ENCODE data around the gene TMEM130.
"Not testable (repeated sequence)": the region's sequence is repeated elsewhere in the genome, so short reads cannot be mapped to it uniquely, and the experiment has no call there.

Gene TMEM130

DNA sequence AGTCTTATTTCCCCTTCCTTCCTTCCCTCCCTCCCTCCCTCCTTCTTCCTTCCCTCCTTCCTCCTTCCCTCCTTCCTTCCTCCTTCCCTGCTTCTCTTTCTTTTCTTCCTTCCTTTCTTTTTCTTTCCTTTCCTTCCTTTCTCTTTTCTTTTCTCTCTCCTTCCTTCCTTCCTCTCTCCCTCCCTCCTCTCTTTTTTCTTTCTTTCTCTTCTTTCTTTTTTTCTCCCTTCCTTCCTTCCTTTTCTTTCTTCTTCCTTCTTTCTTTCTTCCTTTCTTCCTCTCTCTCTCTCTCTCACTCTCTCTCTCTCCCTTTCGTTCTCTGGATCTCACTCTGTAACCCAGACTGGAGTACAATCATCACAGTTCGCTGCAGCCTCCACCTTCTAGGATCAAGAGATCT is 6.2 kb downstream of the TMEM130 start:
- TF ChIP-seq, protein P1, sequence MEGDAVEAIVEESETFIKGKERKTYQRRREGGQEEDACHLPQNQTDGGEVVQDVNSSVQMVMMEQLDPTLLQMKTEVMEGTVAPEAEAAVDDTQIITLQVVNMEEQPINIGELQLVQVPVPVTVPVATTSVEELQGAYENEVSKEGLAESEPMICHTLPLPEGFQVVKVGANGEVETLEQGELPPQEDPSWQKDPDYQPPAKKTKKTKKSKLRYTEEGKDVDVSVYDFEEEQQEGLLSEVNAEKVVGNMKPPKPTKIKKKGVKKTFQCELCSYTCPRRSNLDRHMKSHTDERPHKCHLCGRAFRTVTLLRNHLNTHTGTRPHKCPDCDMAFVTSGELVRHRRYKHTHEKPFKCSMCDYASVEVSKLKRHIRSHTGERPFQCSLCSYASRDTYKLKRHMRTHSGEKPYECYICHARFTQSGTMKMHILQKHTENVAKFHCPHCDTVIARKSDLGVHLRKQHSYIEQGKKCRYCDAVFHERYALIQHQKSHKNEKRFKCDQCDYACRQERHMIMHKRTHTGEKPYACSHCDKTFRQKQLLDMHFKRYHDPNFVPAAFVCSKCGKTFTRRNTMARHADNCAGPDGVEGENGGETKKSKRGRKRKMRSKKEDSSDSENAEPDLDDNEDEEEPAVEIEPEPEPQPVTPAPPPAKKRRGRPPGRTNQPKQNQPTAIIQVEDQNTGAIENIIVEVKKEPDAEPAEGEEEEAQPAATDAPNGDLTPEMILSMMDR (IDR thresholded peaks at IDR 0.05; ENCODE audit: low read depth, low read length), result no peak
- H3K4me3 ChIP-seq (ENCODE audit: low read depth, low read length), result no peak overlapping the region

GRCh38 chr7:98862716-98863420 is 6.9 kb downstream of the TMEM130 start:
- TF ChIP-seq, protein P1 (IDR thresholded peaks at IDR 0.05; ENCODE audit: low read depth, low read length), result no peak
- no peak overlapping the region for H3K4me3 ChIP-seq (ENCODE audit: low read depth, low read length)

GRCh38 chr7:98862203-98862602 is 7.6 kb downstream of the TMEM130 start:
- H3K4me3 ChIP-seq (ENCODE audit: low read depth, low read length), result no peak overlapping the region
- TF ChIP-seq, protein P1 (IDR thresholded peaks at IDR 0.05; ENCODE audit: low read depth, low read length), result no peak

DNA sequence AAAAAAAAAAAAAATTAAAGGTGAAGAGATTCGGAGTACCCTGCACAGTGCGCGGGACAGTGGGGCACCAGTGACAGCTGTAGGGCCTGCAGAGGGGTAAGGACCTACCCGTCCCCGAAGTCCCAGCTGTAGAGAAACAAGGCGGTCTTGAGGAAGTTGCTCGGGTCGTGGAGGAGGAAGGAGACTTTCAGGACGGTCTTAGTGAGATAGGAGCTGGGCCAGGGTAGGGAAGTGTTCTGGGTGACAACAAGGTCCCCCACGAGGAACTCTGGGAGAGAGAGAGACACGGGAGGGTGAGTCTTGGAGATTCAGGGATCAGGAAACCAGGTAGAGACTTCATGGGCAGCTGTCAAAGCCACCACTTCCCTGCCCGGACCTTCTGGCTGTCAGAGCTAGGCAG is 9.7 kb downstream of the TMEM130 start:
- no peak overlapping the region for H3K4me3 ChIP-seq (ENCODE audit: low read depth, low read length)
- TF ChIP-seq, protein P1 (IDR thresholded peaks at IDR 0.05; ENCODE audit: low read depth, low read length), result no peak

GRCh38 chr7:98855610-98856422 is 14.0 kb downstream of the TMEM130 start:
- TF ChIP-seq, protein P1 (IDR thresholded peaks at IDR 0.05; ENCODE audit: low read depth, low read length), result no peak
- no peak overlapping the region for H3K4me3 ChIP-seq (ENCODE audit: low read depth, low read length)

DNA sequence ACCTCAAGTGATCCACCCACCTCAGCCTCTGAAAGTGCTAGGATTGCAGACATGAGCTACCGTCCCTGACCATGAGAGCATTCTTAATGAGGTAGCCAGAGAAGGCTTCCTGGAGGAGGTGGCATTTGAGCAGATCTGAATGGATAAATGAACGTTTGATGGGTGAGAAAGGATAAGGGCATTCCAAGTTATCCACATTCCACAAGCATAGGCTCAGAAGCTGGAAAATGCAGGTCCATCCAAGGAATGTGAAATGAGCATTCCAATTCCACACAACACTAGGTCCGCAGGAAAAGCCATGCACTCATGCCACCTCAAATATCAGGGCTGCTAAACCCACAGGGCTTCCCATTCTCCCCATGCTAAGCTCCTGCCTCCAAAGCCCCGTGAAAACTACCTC is 17.0 kb downstream of the TMEM130 start:
- TF ChIP-seq, protein P1 (IDR thresholded peaks at IDR 0.05; ENCODE audit: low read depth, low read length), result no peak
- H3K4me3 ChIP-seq (ENCODE audit: low read depth, low read length), result no peak overlapping the region

DNA sequence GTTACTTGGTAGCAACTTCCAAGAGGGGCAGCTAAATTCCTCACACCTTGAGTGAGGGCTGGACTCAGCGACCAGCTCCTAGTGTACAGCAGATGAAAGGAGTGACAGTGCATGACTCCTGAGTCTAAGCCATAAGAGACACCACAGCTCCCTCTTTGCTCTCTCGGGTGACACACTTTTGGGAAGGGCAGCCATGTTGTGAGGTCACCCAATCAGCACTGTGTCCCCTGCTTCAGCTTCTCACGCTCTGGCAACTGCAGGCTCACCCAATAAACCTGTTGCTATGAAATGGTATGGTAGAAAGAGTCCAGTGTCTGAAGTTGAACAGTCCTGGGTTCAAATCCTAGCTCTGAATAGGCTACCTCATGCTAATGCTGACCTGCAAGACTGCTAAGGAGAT is 20.9 kb downstream of the TMEM130 start:
- H3K4me3 ChIP-seq (ENCODE audit: low read depth, low read length), result no peak overlapping the region
- TF ChIP-seq, protein P1 (IDR thresholded peaks at IDR 0.05; ENCODE audit: low read depth, low read length), result no peak

DNA sequence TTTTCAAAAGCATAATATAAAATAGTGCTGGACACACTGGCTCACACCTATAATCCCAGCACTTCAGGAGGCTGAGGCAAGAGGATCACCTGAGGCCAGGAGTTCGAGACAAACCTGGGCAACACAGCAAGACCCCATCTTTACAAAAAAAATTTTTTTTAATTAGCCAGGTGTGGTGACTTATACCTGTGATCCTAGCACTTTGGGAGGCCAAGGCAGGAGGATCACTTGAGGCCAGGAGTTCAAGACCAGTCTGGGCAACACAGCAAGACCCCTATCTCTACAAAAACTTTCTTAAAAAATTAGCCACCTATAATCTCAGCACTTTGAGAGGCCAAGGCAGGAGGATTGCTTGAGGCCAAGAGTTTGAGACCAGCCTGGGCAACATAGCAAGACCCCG is 27.3 kb downstream of the TMEM130 start:
- H3K4me3 ChIP-seq (ENCODE audit: low read depth, low read length), result not testable (repeated sequence)
